K562 (cell line): ENCODE data around the gene AKAP12.

Experiments used
- BMI1 ChIP-seq: fragments of 150-350 bp; IDR thresholded peaks from 2 replicates; pipeline ENCODE4 v1.6.1; 2014; ENCODE audit warnings: low read length
- CBX2 ChIP-seq: fragments of 200-600 bp; sonication (generic); IDR thresholded peaks from one replicate; pipeline ENCODE4 v1.6.1; 2012; ENCODE audit warnings: mild to moderate bottlenecking, low read length, inconsistent platforms; ENCODE audit not compliant: insufficient read depth, poor library complexity, severe bottlenecking
- CHD1 ChIP-seq: fragments of 200-600 bp; sonication (generic); IDR thresholded peaks from one replicate; pipeline ENCODE4 v1.6.1; 2012; ENCODE audit warnings: mild to moderate bottlenecking, moderate library complexity, low read length, inconsistent platforms
- FIP1L1 ChIP-seq: fragments of 200-400 bp; formaldehyde crosslinking; IDR thresholded peaks from 2 replicates; pipeline ENCODE4 v1.6.1; 2018; ENCODE audit warnings: mild to moderate bottlenecking, low read depth, low read length; ENCODE audit not compliant: poor library complexity, severe bottlenecking
- HOXB6 ChIP-seq: fragments of 250-450 bp; sonication (Bioruptor Pico); IDR thresholded peaks from 2 replicates; pipeline ENCODE4 v1.5.1; 2022; ENCODE audit warnings: mild to moderate bottlenecking, borderline replicate concordance
- PHB2 ChIP-seq: fragments of 450-650 bp; IDR thresholded peaks from 2 replicates; pipeline ENCODE4 v1.6.1; 2017; ENCODE audit warnings: low read depth
- POLR2A ChIP-seq: fragments of 450-650 bp; conservative IDR thresholded peaks from 2 replicates; pipeline ENCODE4 v1.6.1; 2016
- PRPF4 ChIP-seq: fragments of 200-400 bp; formaldehyde crosslinking; IDR thresholded peaks from one replicate; pipeline ENCODE4 v1.6.1; 2017; ENCODE audit warnings: low read length, low read depth, mild to moderate bottlenecking; ENCODE audit not compliant: insufficient read depth, poor library complexity, severe bottlenecking
- TAF1 ChIP-seq: IDR thresholded peaks from 2 replicates; pipeline ENCODE4 v1.6.1; 2011; ENCODE audit warnings: mild to moderate bottlenecking, low read length, moderate library complexity; ENCODE audit not compliant: insufficient read depth, control insufficient read depth, severe bottlenecking; ENCODE audit errors: extremely low read depth
- ZNF274 ChIP-seq: IDR thresholded peaks from 2 replicates; pipeline ENCODE4 v1.6.1; 2011; ENCODE audit warnings: low read depth, mild to moderate bottlenecking, low read length, moderate library complexity, borderline replicate concordance
- TF ChIP-seq, protein P1 (sequence below), 2 experiments: fragments of 450-650 bp in 1 of 2; sonication (generic) in 1 of 2; formaldehyde crosslinking in 1 of 2; IDR thresholded peaks in 1 of 2; conservative IDR thresholded peaks in 1 of 2; 2 replicates each; pipeline versions ENCODE4 v1.6.1 to v1.8.1; 2016 to 2023; ENCODE audit warnings: mild to moderate bottlenecking in 2 of 2, moderate library complexity in 2 of 2, inconsistent platforms in 1 of 2, missing genetic modification reagents in 1 of 2
- TF ChIP-seq, protein P2 (sequence below): fragments of 450-650 bp; IDR thresholded peaks from 2 replicates; pipeline ENCODE4 v1.6.1; 2018; ENCODE audit not compliant: partially characterized antibody
- TF ChIP-seq, protein P3 (sequence below): sonication (generic); formaldehyde crosslinking; IDR thresholded peaks from 2 replicates; pipeline ENCODE4 v1.8.0; 2022; ENCODE audit warnings: mild to moderate bottlenecking, missing genetic modification reagents

DNA sequence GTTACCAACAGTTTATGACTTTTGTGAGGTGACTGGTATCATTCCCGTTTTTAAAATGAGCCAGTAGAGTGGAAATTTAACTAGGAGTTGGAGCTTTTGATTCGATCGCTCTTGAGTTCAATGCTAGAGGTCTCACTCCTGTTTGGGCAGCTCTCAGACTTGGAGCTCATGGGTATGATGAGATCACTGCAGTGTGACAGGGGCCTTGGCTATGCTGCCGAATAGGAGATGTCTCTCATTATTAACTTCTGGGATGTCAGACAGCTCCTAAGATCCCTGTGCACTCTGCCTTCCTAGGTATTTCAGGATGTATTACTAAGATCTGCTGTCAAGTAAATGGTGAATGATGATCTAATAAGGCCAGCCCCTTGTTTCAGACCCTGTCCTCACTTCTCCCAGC lies 20.4 kb downstream of the AKAP12 start:
- no peak for TF ChIP-seq POLR2A
- TF ChIP-seq HOXB6 (CRISPR knock-in tag), result no peak
- TF ChIP-seq, protein P1, sequence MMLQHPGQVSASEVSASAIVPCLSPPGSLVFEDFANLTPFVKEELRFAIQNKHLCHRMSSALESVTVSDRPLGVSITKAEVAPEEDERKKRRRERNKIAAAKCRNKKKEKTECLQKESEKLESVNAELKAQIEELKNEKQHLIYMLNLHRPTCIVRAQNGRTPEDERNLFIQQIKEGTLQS (IDR thresholded peaks at IDR 0.05), result no peak
- TF ChIP-seq, protein P1 (CRISPR knock-in tag; conservative IDR thresholded peaks at IDR 0.05), result no peak
- no peak for TF ChIP-seq CBX2
- no peak for TF ChIP-seq BMI1
- TF ChIP-seq CHD1, result no peak
- no peak for TF ChIP-seq PHB2
- no peak for TF ChIP-seq FIP1L1
- no peak for TF ChIP-seq PRPF4
- TF ChIP-seq ZNF274, result no peak
- TF ChIP-seq, protein P2, sequence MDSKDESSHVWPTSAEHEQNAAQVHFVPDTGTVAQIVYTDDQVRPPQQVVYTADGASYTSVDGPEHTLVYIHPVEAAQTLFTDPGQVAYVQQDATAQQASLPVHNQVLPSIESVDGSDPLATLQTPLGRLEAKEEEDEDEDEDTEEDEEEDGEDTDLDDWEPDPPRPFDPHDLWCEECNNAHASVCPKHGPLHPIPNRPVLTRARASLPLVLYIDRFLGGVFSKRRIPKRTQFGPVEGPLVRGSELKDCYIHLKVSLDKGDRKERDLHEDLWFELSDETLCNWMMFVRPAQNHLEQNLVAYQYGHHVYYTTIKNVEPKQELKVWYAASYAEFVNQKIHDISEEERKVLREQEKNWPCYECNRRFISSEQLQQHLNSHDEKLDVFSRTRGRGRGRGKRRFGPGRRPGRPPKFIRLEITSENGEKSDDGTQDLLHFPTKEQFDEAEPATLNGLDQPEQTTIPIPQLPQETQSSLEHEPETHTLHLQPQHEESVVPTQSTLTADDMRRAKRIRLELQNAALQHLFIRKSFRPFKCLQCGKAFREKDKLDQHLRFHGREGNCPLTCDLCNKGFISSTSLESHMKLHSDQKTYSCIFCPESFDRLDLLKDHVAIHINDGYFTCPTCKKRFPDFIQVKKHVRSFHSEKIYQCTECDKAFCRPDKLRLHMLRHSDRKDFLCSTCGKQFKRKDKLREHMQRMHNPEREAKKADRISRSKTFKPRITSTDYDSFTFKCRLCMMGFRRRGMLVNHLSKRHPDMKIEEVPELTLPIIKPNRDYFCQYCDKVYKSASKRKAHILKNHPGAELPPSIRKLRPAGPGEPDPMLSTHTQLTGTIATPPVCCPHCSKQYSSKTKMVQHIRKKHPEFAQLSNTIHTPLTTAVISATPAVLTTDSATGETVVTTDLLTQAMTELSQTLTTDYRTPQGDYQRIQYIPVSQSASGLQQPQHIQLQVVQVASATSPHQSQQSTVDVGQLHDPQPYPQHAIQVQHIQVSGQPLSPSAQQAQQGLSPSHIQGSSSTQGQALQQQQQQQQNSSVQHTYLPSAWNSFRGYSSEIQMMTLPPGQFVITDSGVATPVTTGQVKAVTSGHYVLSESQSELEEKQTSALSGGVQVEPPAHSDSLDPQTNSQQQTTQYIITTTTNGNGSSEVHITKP, result no peak
- TF ChIP-seq, protein P3, sequence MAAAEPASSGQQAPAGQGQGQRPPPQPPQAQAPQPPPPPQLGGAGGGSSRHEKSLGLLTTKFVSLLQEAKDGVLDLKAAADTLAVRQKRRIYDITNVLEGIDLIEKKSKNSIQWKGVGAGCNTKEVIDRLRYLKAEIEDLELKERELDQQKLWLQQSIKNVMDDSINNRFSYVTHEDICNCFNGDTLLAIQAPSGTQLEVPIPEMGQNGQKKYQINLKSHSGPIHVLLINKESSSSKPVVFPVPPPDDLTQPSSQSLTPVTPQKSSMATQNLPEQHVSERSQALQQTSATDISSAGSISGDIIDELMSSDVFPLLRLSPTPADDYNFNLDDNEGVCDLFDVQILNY (CRISPR knock-in tag), result no peak
- TF ChIP-seq TAF1, result no peak
